CD14-positive monocyte (primary cell): ENCODE measurements around the gene PFDN4. TPM values are rescaled to one million over a fixed set of nuclear protein-coding genes. Genes with fewer than 3 reads are reported as not detected.
A peak's percentile ranks its signal among the peaks of the same experiment; 100 is the strongest.

Experiments
- DNase-seq, 3 donors: peaks; one replicate each; pipeline ENCODE4 v3.0.0-alpha.2; 2011 to 2022
- H2AFZ ChIP-seq: 2 replicates; pipeline ENCODE4 v1.6.0; 2012; ENCODE audit warnings: mild to moderate bottlenecking, low read depth, low read length, inconsistent platforms; ENCODE audit not compliant: insufficient read depth, poor library complexity, severe bottlenecking
- H3K27ac ChIP-seq, 2 donors: 1 replicate in 1 of 2; 2 replicates in 1 of 2; pipeline ENCODE4 v1.5.1; 2012 to 2013; ENCODE audit warnings: low read length in 2 of 2, control low read depth in 1 of 2, inconsistent platforms in 1 of 2, low read depth in 1 of 2, mild to moderate bottlenecking in 1 of 2
- H3K27me3 ChIP-seq, 2 donors: one replicate each; pipeline versions ENCODE4 v1.6.0 to v1.6.1; 2011 to 2013; ENCODE audit warnings: low read length in 2 of 2; ENCODE audit not compliant: control insufficient read depth in 2 of 2, insufficient read depth in 2 of 2
- H3K36me3 ChIP-seq, 2 donors: replicated peaks in 1 of 2; 1 replicate in 1 of 2; 2 replicates in 1 of 2; pipeline versions ENCODE4 v1.5.1 to v1.6.1; 2012 to 2013; ENCODE audit warnings: low read length in 2 of 2, control low read depth in 1 of 2, inconsistent platforms in 1 of 2, mild to moderate bottlenecking in 1 of 2; ENCODE audit not compliant: insufficient read depth in 2 of 2, control insufficient read depth in 1 of 2
- H3K4me1 ChIP-seq, 2 donors: 1 replicate in 1 of 2; 2 replicates in 1 of 2; pipeline versions ENCODE4 v1.5.1 to v1.6.1; 2012 to 2013; ENCODE audit warnings: low read length in 2 of 2, control low read depth in 1 of 2, inconsistent platforms in 1 of 2, mild to moderate bottlenecking in 1 of 2, moderate library complexity in 1 of 2; ENCODE audit not compliant: insufficient read depth in 2 of 2, control insufficient read depth in 1 of 2
- H3K4me2 ChIP-seq: replicated peaks from 2 replicates; pipeline ENCODE3; 2012; ENCODE audit warnings: low read length, moderate library complexity, mild to moderate bottlenecking; ENCODE audit not compliant: poor library complexity, severe bottlenecking; ENCODE audit errors: extremely low read depth
- H3K4me3 ChIP-seq, 3 experiments: fragments of 200-600 bp in 1 of 3; sonication (generic) in 1 of 3; replicated peaks in 1 of 3; 1 replicate in 2 of 3; 2 replicates in 1 of 3; pipeline ENCODE4 v1.5.1; 2011 to 2013; ENCODE audit warnings: low read length in 3 of 3, mild to moderate bottlenecking in 3 of 3, control low read depth in 2 of 3, low read depth in 2 of 3, inconsistent platforms in 1 of 3, moderate library complexity in 1 of 3
- H3K79me2 ChIP-seq: 2 replicates; pipeline ENCODE4 v1.6.0; 2012; ENCODE audit warnings: mild to moderate bottlenecking, control low read depth, inconsistent platforms, low read length, moderate library complexity; ENCODE audit not compliant: insufficient read depth
- H3K9ac ChIP-seq: 2 replicates; pipeline ENCODE4 v1.6.0; 2017; ENCODE audit warnings: low read length, mild to moderate bottlenecking; ENCODE audit not compliant: insufficient read depth, poor library complexity, severe bottlenecking
- H3K9me3 ChIP-seq, 2 donors: replicated peaks in 1 of 2; 1 replicate in 1 of 2; 2 replicates in 1 of 2; pipeline versions ENCODE4 v1.5.1 to v1.6.1; 2012 to 2013; ENCODE audit warnings: low read length in 2 of 2, control low read depth in 1 of 2; ENCODE audit not compliant: control insufficient read depth in 1 of 2, insufficient read depth in 1 of 2
- H4K20me1 ChIP-seq: 2 replicates; pipeline ENCODE4 v1.6.0; 2012; ENCODE audit warnings: mild to moderate bottlenecking, low read length, control low read depth, moderate library complexity; ENCODE audit not compliant: insufficient read depth
- H3K27ac Mint-ChIP-seq, 7 donors: one replicate each; pipeline ENCODE4 v1.8.0; 2020; ENCODE audit warnings: mild to moderate bottlenecking in 7 of 7, mixed read lengths in 7 of 7, moderate library complexity in 6 of 7, inconsistent platforms in 2 of 7
- H3K27me3 Mint-ChIP-seq, 3 donors: one replicate each; pipeline ENCODE4 v1.8.0; 2021 to 2022; ENCODE audit warnings: low read depth in 3 of 3, mild to moderate bottlenecking in 3 of 3, mixed read lengths in 3 of 3, moderate library complexity in 3 of 3, inconsistent platforms in 1 of 3
- H3K36me3 Mint-ChIP-seq, 2 donors: one replicate each; pipeline ENCODE4 v1.8.0; 2020; ENCODE audit warnings: mixed read lengths in 2 of 2, inconsistent platforms in 1 of 2, mild to moderate bottlenecking in 1 of 2
- H3K4me1 Mint-ChIP-seq: one replicate; pipeline ENCODE4 v1.8.0; 2020; ENCODE audit warnings: mild to moderate bottlenecking, mixed read lengths
- H3K4me3 Mint-ChIP-seq, 2 donors: one replicate each; pipeline ENCODE4 v1.8.0; 2020; ENCODE audit warnings: mild to moderate bottlenecking in 2 of 2, mixed read lengths in 2 of 2, moderate library complexity in 1 of 2
- H3K9me3 Mint-ChIP-seq, 7 donors: one replicate each; pipeline ENCODE4 v1.8.0; 2020 to 2022; ENCODE audit warnings: mixed read lengths in 7 of 7, mild to moderate bottlenecking in 6 of 7, moderate library complexity in 6 of 7, inconsistent platforms in 2 of 7
- WGBS: methylation state at CpG from one replicate; pipeline ENCODE4 v1.1.5; 2013; ENCODE audit warnings: missing lambda C conversion rate; ENCODE audit not compliant: insufficient coverage; 5-methylcytosine and 5-hydroxymethylcytosine counted together
- intact Hi-C, 2 donors: fragments of 100-400 bp; cut with micrococcal nuclease; formaldehyde crosslinking; loops; one replicate each; pipeline versions ENCODE4 v1.15.0 to v1.15.1; 2023
- polyA minus RNA-seq: library from RNA; depleted of rRNA, polyadenylated mRNA; stranded (reverse); fragments of >200 nt; gene quantifications from 2 replicates; pipeline ENCODE4 v1.2.3, GENCODE V29; 2012
- polyA plus RNA-seq, 3 donors: library from polyadenylated mRNA; depleted of rRNA in 1 of 3; unstranded in 2 of 3; stranded (reverse) in 1 of 3; fragments of 300-500 nt in 2 of 3; fragments of >200 nt in 1 of 3; fragmentation: Illumina TruSeq in 2 of 3; gene quantifications; 1 replicate in 2 of 3; 2 replicates in 1 of 3; pipeline ENCODE4 v1.2.3, GENCODE V29; 2012 to 2021
- total RNA-seq, 12 experiments: library from RNA in 1 of 12; stranded (reverse) in 1 of 12; fragments of 120-200 nt in 1 of 12; gene quantifications; one replicate each; pipeline ENCODE4 v1.2.4 and lab custom pipeline; 2013 to 2026; ENCODE audit warnings: mixed read lengths in 6 of 12, inconsistent platforms in 1 of 12
- TF ChIP-seq, protein P1 (sequence below): fragments of 200-600 bp; IDR thresholded peaks from one replicate; pipeline ENCODE4 v1.8.0; 2022; ENCODE audit warnings: antibody characterized with exemption, mild to moderate bottlenecking

PFDN4 gene, protein sequence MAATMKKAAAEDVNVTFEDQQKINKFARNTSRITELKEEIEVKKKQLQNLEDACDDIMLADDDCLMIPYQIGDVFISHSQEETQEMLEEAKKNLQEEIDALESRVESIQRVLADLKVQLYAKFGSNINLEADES
- total RNA-seq (2013), result 47.8 TPM
- polyA plus RNA-seq (10 to 100 TPM; 12.6 to 49.0 (median 32.1) TPM), polyA minus RNA-seq (7.2 and 14.0 TPM in 2 replicates), total RNA-seq (lab: John Stamatoyannopoulos, UW) (1.9 to 12.8 (median 8.6) reads per million in 11 experiments)

DNA sequence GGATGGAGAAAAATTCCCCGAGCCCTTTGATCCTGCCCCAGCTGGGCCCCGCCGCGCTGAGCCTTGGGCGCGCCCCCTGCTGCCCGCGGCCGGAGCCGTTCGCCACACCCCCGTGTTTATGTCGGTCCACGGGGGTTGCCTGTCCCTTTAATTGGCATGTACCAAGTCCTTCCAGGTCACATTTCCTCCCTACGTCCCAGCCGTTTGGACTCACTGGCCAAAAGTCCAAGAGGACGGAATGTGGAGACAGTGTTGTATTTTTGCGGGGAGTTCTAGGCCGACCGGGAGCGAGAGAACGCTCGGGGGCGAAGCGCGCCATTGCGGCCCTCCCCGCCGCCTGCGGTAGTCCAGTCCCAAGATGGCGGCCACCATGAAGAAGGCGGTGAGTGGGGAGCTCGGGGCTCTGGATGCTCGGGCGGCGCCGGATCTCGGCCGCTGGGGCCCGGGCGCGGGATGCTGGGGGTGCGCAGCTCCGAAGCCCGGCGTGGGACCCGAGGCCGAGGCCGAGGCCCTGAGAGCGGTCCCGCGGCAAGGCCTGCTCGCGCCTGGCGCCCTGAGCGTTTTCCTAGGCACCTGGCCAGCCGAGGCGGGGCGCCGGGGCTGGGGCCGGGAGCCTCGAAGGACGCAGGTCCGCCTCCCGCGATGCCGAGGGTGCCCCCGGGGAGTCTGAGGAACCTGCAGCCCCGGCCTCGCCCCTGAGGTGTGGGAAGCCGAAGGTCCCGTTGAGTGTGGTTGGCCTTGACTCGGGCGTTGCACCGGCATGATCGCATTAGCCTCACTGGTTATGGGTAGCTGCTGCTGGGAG lies at the start of gene PFDN4:
TSS of gene PFDN4 (plus strand) at position 345 of the 805 bp plus-strand sequence. CDS start at position 359, 14 bp downstream.
- no peaks in the 10 kb centered on the region for H3K27me3 ChIP-seq
- peaks cover 20% of the 10 kb centered on the region for H4K20me1 ChIP-seq
- H3K4me2 ChIP-seq, result peak within 1 kb of the TSS; percentile 96
- Mint-ChIP-seq H3K27me3 (no peaks in the 10 kb centered on the region), H3K27ac (peak within 1 kb of the TSS; percentile 98 to 100 (median 100)), H3K4me3 (peak within 1 kb of the TSS; percentile 81 to 97), H3K36me3 (peaks cover 0 to 8% of the 10 kb centered on the region in 2 donors), H3K9me3 (no peaks in the 10 kb centered on the region), H3K4me1 (peaks cover 30% of the 10 kb centered on the region)
- peaks cover 0 to 7% of the 10 kb centered on the region in 2 donors for H3K36me3 ChIP-seq
- under 1% methylated on average over 69 of the region's 76 CpGs for WGBS
- H2AFZ ChIP-seq, result peak within 1 kb of the TSS; percentile 97
- peak within 1 kb of the TSS; percentile 66 to 94 (median 74) for H3K4me3 ChIP-seq
- peaks cover 43% of the 10 kb centered on the region for H3K79me2 ChIP-seq
- H3K27ac ChIP-seq, result peak within 1 kb of the TSS; percentile 64 to 99
- DNase-seq, result peak; percentile 70 to 78 (median 72)
- H3K9ac ChIP-seq, result peak within 1 kb of the TSS; percentile 96
- intact Hi-C loops, result loop anchor here in 1 of 2 donors (5.0 kb wide), 1 partner anchor 261 kb away; no protein-coding TSS in a partner anchor
- peaks cover 20 to 24% of the 10 kb centered on the region in 2 donors for H3K4me1 ChIP-seq
- TF ChIP-seq, protein P1, sequence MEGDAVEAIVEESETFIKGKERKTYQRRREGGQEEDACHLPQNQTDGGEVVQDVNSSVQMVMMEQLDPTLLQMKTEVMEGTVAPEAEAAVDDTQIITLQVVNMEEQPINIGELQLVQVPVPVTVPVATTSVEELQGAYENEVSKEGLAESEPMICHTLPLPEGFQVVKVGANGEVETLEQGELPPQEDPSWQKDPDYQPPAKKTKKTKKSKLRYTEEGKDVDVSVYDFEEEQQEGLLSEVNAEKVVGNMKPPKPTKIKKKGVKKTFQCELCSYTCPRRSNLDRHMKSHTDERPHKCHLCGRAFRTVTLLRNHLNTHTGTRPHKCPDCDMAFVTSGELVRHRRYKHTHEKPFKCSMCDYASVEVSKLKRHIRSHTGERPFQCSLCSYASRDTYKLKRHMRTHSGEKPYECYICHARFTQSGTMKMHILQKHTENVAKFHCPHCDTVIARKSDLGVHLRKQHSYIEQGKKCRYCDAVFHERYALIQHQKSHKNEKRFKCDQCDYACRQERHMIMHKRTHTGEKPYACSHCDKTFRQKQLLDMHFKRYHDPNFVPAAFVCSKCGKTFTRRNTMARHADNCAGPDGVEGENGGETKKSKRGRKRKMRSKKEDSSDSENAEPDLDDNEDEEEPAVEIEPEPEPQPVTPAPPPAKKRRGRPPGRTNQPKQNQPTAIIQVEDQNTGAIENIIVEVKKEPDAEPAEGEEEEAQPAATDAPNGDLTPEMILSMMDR, result peak; percentile 82
- no peaks in the 10 kb centered on the region for H3K9me3 ChIP-seq

DNA sequence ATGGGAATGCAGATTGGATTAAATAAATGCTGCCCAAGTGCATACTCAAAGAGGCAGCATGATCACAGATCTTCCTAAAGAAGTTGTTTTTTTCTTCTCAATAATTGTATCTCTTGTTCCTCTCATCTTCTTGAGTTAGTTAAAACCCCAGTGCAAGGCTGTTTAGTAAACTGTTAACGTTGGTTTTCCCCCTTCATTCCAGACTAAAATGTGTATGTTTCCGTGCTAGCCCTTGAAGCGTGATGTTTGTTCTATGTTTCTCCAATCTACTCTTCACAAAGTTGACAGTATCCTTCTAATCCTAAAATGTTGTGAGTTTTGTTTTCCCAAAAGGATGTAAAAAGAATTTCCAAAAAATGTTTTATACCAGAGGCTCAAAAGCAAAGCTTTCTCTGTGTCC lies 49.7 kb upstream of the PFDN4 start:
- no peak for DNase-seq
- TF ChIP-seq, protein P1, result no peak
- Histone ChIP-seq H3K27ac (no peak overlapping the region), H3K36me3 (no peaks in the 10 kb centered on the region), H3K4me3 (no peak overlapping the region), H4K20me1 (no peaks in the 10 kb centered on the region), H3K4me2 (no peak overlapping the region), H3K79me2 (no peaks in the 10 kb centered on the region), H2AFZ (no peak overlapping the region), H3K4me1 (no peaks in the 10 kb centered on the region), H3K9ac (no peak overlapping the region), H3K9me3 (no peaks in the 10 kb centered on the region), H3K27me3 (peaks cover 7% of the 10 kb centered on the region in 2 donors)
- Mint-ChIP-seq H3K9me3 (no peaks in the 10 kb centered on the region), H3K27ac (no peak overlapping the region), H3K4me3 (no peak overlapping the region), H3K4me1 (no peaks in the 10 kb centered on the region), H3K36me3 (no peaks in the 10 kb centered on the region), H3K27me3 (peaks cover 13 to 22% (median 16%) of the 10 kb centered on the region in 3 donors)
- WGBS, result no CpG with 5 or more reads among the region's 3 CpGs
- intact Hi-C loops, result no loop called here
